H1 (cell line): Measurements from ENCODE around the gene RFNG. TPM values are rescaled to one million over a fixed set of nuclear protein-coding genes. Genes with fewer than 3 reads are reported as not detected.

ENCODE experiments used
- CTCF ChIA-PET: fragments of 300-600 bp; sonication (Branson Sonifier 250); formaldehyde crosslinking; loops from one replicate; lab custom pipeline; 2021; ENCODE audit not compliant: partially characterized antibody; lab: Charles Lee
- POLR2A ChIA-PET: fragments of 300-600 bp; sonication (Branson Sonifier 250); formaldehyde crosslinking; loops from one replicate; lab custom pipeline; 2021; ENCODE audit warnings: inconsistent platforms; ENCODE audit not compliant: partially characterized antibody; lab: Charles Lee
- DNase-seq, 2 experiments: peaks; one replicate each; pipeline versions ENCODE4 v3.0.0 to v3.0.0-alpha.2; 2010 to 2022; ENCODE audit warnings: low spot score in 2 of 2, low read depth in 1 of 2, mixed read lengths in 1 of 2
- FAIRE-seq: peaks from 2 replicates; lab custom pipeline; 2011; peaks lifted over from hg19 to GRCh38; lab: Jason Lieb, UNC
- H2AFZ ChIP-seq: 2 replicates; pipeline ENCODE4 v1.8.1; 2012; ENCODE audit warnings: low read length, inconsistent platforms
- H2AK5ac ChIP-seq: 2 replicates; pipeline ENCODE4 v1.6.1; 2013; ENCODE audit warnings: low read depth, low read length
- H2BK120ac ChIP-seq: replicated peaks from 2 replicates; pipeline ENCODE3; 2013; ENCODE audit warnings: low read depth, low read length, inconsistent platforms
- H2BK12ac ChIP-seq: 2 replicates; pipeline ENCODE4 v1.6.1; 2013; ENCODE audit warnings: low read depth, low read length
- H2BK15ac ChIP-seq: 2 replicates; pipeline ENCODE4 v1.6.1; 2013; ENCODE audit warnings: low read length
- H2BK20ac ChIP-seq: 2 replicates; pipeline ENCODE4 v1.6.1; 2013; ENCODE audit warnings: low read length
- H2BK5ac ChIP-seq: 2 replicates; pipeline ENCODE4 v1.6.1; 2013; ENCODE audit warnings: low read depth, low read length
- H3K14ac ChIP-seq: 2 replicates; pipeline ENCODE4 v1.6.1; 2013; ENCODE audit warnings: inconsistent platforms; ENCODE audit not compliant: insufficient read length
- H3K18ac ChIP-seq: 2 replicates; pipeline ENCODE4 v1.6.1; 2013; ENCODE audit warnings: low read length; ENCODE audit errors: extremely low read depth
- H3K23ac ChIP-seq: 2 replicates; pipeline ENCODE4 v1.6.1; 2013; ENCODE audit warnings: inconsistent platforms; ENCODE audit not compliant: insufficient read length
- H3K23me2 ChIP-seq: 2 replicates; pipeline ENCODE4 v1.6.1; 2013; ENCODE audit warnings: low read depth, low read length
- H3K27ac ChIP-seq: 2 replicates; pipeline ENCODE4 v1.6.1; 2011; ENCODE audit warnings: low read depth, low read length, inconsistent platforms
- H3K27me3 ChIP-seq, 4 experiments: replicated peaks in 1 of 4; 1 replicate in 1 of 4; 2 replicates in 3 of 4; pipeline versions ENCODE4 v1.6.1 to v1.8.1; 2011 to 2013; ENCODE audit warnings: low read length in 3 of 4, mild to moderate bottlenecking in 3 of 4, inconsistent platforms in 2 of 4, mixed read lengths in 2 of 4, moderate library complexity in 1 of 4; ENCODE audit not compliant: control insufficient read depth in 3 of 4, insufficient read depth in 3 of 4; ENCODE audit errors: extremely low read depth in 1 of 4
- H3K36me3 ChIP-seq, 4 experiments: 2 replicates each; pipeline versions ENCODE4 v1.6.1 to v1.8.1; 2011 to 2013; ENCODE audit warnings: mild to moderate bottlenecking in 4 of 4, low read length in 3 of 4, moderate library complexity in 2 of 4, control low read depth in 1 of 4, inconsistent platforms in 1 of 4; ENCODE audit not compliant: insufficient read depth in 4 of 4, control insufficient read depth in 2 of 4
- H3K4ac ChIP-seq: replicated peaks from 2 replicates; pipeline ENCODE3; 2013; ENCODE audit warnings: low read length, low read depth, mixed read lengths, inconsistent platforms; ENCODE audit not compliant: insufficient read length
- H3K4me1 ChIP-seq, 4 experiments: replicated peaks in 1 of 4; 1 replicate in 1 of 4; 2 replicates in 3 of 4; pipeline versions ENCODE4 v1.6.1 to v1.8.1; 2011 to 2013; ENCODE audit warnings: low read length in 3 of 4, inconsistent platforms in 2 of 4, mixed read lengths in 1 of 4; ENCODE audit not compliant: insufficient read depth in 4 of 4, control insufficient read depth in 3 of 4
- H3K4me2 ChIP-seq, 2 experiments: 2 replicates each; pipeline versions ENCODE4 v1.6.1 to v1.8.1; 2011 to 2013; ENCODE audit warnings: low read depth in 2 of 2, low read length in 2 of 2, control low read depth in 1 of 2, inconsistent platforms in 1 of 2, mild to moderate bottlenecking in 1 of 2; ENCODE audit not compliant: insufficient read depth in 1 of 2
- H3K4me3 ChIP-seq, 4 experiments: fragments of 200-600, 300-600 bp in 1 of 4; sonication (generic), shearing (Covaris generic), sonication (Bioruptor Twin) in 1 of 4; 2 replicates each; pipeline versions ENCODE4 v1.5.1 to v1.8.1; 2011 to 2016; ENCODE audit warnings: low read length in 4 of 4, low read depth in 3 of 4, control low read depth in 2 of 4, inconsistent platforms in 2 of 4, mild to moderate bottlenecking in 2 of 4, mixed read lengths in 1 of 4, moderate library complexity in 1 of 4; ENCODE audit not compliant: insufficient read depth in 2 of 4; ENCODE audit errors: extremely low read depth in 1 of 4
- H3K56ac ChIP-seq: replicated peaks from 2 replicates; pipeline ENCODE3; 2013; ENCODE audit warnings: low read depth, mild to moderate bottlenecking, mixed read lengths, low read length, inconsistent platforms; ENCODE audit not compliant: insufficient read length
- H3K79me1 ChIP-seq: 2 replicates; pipeline ENCODE4 v1.6.1; 2013; ENCODE audit warnings: low read depth, low read length, control low read depth
- H3K79me2 ChIP-seq, 2 experiments: 2 replicates each; pipeline versions ENCODE4 v1.6.1 to v1.8.1; 2012 to 2013; ENCODE audit warnings: low read length in 2 of 2, mild to moderate bottlenecking in 2 of 2, inconsistent platforms in 1 of 2; ENCODE audit not compliant: insufficient read depth in 2 of 2, control insufficient read depth in 1 of 2
- H3K9ac ChIP-seq, 4 experiments: replicated peaks in 1 of 4; 1 replicate in 1 of 4; 2 replicates in 3 of 4; pipeline versions ENCODE4 v1.6.1 to v1.8.1; 2011 to 2013; ENCODE audit warnings: low read depth in 3 of 4, low read length in 3 of 4, control low read depth in 2 of 4, mild to moderate bottlenecking in 2 of 4, moderate library complexity in 2 of 4, inconsistent platforms in 1 of 4; ENCODE audit errors: extremely low read depth in 1 of 4
- H3K9me3 ChIP-seq, 2 experiments: 2 replicates each; pipeline versions ENCODE4 v1.6.1 to v1.8.1; 2012 to 2013; ENCODE audit warnings: mild to moderate bottlenecking in 2 of 2, moderate library complexity in 2 of 2, control low read depth in 1 of 2, inconsistent platforms in 1 of 2, low read depth in 1 of 2, low read length in 1 of 2, mixed read lengths in 1 of 2; ENCODE audit not compliant: insufficient read depth in 2 of 2
- H4K20me1 ChIP-seq, 2 experiments: replicated peaks in 1 of 2; 2 replicates each; pipeline versions ENCODE3 to v1.8.1; 2011 to 2013; ENCODE audit warnings: inconsistent platforms in 2 of 2, low read length in 2 of 2, mild to moderate bottlenecking in 1 of 2; ENCODE audit not compliant: insufficient read depth in 2 of 2, control insufficient read depth in 1 of 2
- H4K5ac ChIP-seq: 2 replicates; pipeline ENCODE4 v1.6.1; 2013; ENCODE audit warnings: low read length, low read depth, mixed read lengths, inconsistent platforms; ENCODE audit not compliant: insufficient read length
- H4K8ac ChIP-seq: 2 replicates; pipeline ENCODE4 v1.8.0; 2013; ENCODE audit warnings: mild to moderate bottlenecking, moderate library complexity, low read length, inconsistent platforms; ENCODE audit not compliant: insufficient read depth; ENCODE audit errors: extremely low read depth
- H4K91ac ChIP-seq: replicated peaks from 2 replicates; pipeline ENCODE3; 2013; ENCODE audit warnings: low read length, mixed read lengths, inconsistent platforms; ENCODE audit not compliant: insufficient read length
- GABPA ChIP-seq: IDR thresholded peaks from 2 replicates; pipeline ENCODE4 v1.6.1; 2011; ENCODE audit warnings: mild to moderate bottlenecking, low read length, moderate library complexity, borderline replicate concordance; ENCODE audit not compliant: insufficient read depth
- POLR2A ChIP-seq, 2 experiments: IDR thresholded peaks; 1 replicate in 1 of 2; 2 replicates in 1 of 2; pipeline ENCODE4 v1.6.1; 2011; ENCODE audit warnings: low read depth in 2 of 2, low read length in 2 of 2, mild to moderate bottlenecking in 2 of 2; ENCODE audit errors: control extremely low read depth in 1 of 2
- SP4 ChIP-seq: IDR thresholded peaks from 2 replicates; pipeline ENCODE4 v1.6.1; 2012; ENCODE audit warnings: low read length, inconsistent platforms
- WGBS, 2 experiments: shearing (Covaris generic) in 1 of 2; methylation state at CpG; one replicate each; pipeline versions ENCODE4 v1.1.6 to v1.1.7; 2013 to 2015; ENCODE audit warnings: low lambda C conversion rate in 2 of 2, mixed read lengths in 2 of 2, inconsistent platforms in 1 of 2, low coverage in 1 of 2, missing lambda C conversion rate in 1 of 2; ENCODE audit not compliant: insufficient replicate concordance in 2 of 2, insufficient coverage in 1 of 2, insufficient read length in 1 of 2; ENCODE audit errors: extremely low coverage in 1 of 2, missing lambda C conversion rate in 1 of 2; 5-methylcytosine and 5-hydroxymethylcytosine counted together
- polyA plus RNA-seq, 7 experiments: library from polyadenylated mRNA; depleted of rRNA in 3 of 7; stranded (reverse) in 5 of 7; unstranded in 2 of 7; fragments of >200 nt in 5 of 7; fragments of 200-250 nt in 2 of 7; gene quantifications; 1 replicate in 5 of 7; 2 replicates in 1 of 7; 4 replicates in 1 of 7; pipeline versions ENCODE4 v1.2.1 to v1.2.3, GENCODE V29; 2011 to 2013; ENCODE audit warnings: missing spikeins in 2 of 7, mixed read lengths in 2 of 7
- total RNA-seq: library from RNA; stranded (reverse); fragmentation: NEBNext Ultra II Directional; extraction: Animal tissue kit (Norgen Biotek cat#: 25700); gene quantifications from 2 replicates; pipeline ENCODE4 v1.2.1, GENCODE V29; 2021
- TF ChIP-seq, protein P1 (sequence below): IDR thresholded peaks from 2 replicates; pipeline ENCODE4 v1.6.1; 2012; ENCODE audit warnings: low read length, inconsistent platforms

RFNG gene
- total and polyA plus RNA-seq, 2 of the 8 experiments (the other 6 are each of a cell fraction or from before 2014, with no cell fraction given) = 26.7 to 28.4 TPM

DNA sequence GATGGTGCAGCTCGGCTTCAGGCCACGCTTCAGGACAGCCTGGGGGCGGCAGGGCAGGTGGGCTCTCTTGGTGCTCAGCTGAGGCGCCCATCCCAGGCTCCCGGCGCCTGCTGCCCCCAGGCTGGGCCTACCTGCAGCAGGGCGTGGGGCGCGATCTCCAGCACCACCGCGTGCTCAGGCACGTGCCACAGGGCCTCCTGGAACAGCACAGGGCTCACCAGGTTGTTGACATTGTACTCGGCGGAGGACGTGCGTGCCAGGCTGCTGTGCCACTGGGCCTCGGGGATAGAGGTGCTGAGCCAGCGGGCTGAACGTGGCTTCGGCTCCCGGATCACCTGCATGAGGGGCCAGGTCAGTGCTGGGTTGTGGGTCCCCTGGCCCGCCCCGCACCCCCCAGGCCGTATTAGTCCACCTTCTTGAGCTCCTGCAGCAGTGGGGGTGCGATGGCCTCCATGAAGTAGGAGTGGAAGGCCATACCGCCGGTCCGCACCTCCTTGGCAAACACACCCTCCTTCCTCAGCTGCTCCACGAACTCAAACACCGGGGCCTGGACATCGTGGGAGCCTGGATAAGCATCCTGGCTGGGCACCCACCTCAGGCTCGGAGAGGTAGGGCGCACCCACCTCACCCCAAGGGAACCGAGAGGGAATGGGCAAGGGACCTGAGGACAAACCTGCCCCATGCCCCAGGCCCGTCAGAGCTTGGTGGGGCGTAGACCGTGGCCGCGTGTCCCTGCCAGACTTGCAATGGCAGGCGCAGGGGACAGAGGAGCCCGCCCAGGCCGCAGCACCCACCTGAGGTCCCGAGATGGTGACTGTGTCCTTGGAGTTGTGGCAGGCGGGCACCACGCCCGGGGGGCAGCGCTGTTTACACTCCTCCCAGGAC is 37.5 kb upstream of the RFNG start:
- Histone ChIP-seq H3K14ac (no peak overlapping the region), H4K91ac (no peak overlapping the region), H2BK120ac (no peak overlapping the region), H2BK20ac (no peak overlapping the region), H3K4me3 (no peak overlapping the region), H3K36me3 (peaks cover 67 to 98% (median 91%) of the 10 kb centered on the region in 4 experiments), H3K27ac (no peak overlapping the region), H3K79me2 (peaks cover 0 to 6% of the 10 kb centered on the region in 2 experiments; a peak in 1 of 4 replicates), H3K27me3 (no peaks in the 10 kb centered on the region), H4K8ac (no peak overlapping the region; the same call in 1 of the 2 replicates), H2BK15ac (no peak overlapping the region), H2AK5ac (no peak overlapping the region), H3K4ac (no peak overlapping the region), H2BK12ac (no peak overlapping the region), H3K18ac (no peak overlapping the region), H3K23ac (no peak overlapping the region), H3K56ac (no peak overlapping the region), H2AFZ (no peak overlapping the region), H3K9me3 (no peaks in the 10 kb centered on the region), H4K5ac (no peak overlapping the region), H3K9ac (no peak overlapping the region), H3K4me1 (no peaks in the 10 kb centered on the region), H2BK5ac (no peak overlapping the region; the same call in 1 of the 2 replicates), H3K79me1 (peaks cover 12% of the 10 kb centered on the region), H3K23me2 (no peaks in the 10 kb centered on the region), H3K4me2 (no peak overlapping the region), H4K20me1 (peaks cover 18 to 81% of the 10 kb centered on the region in 2 experiments)
- CTCF ChIA-PET = interaction anchor here (0.8 to 1.9 kb wide), 5 partner anchors 9 to 227 kb away, joined by 3 to 8 read pairs (median 4); no protein-coding TSS in a partner anchor
- DNase-seq (no peak), FAIRE-seq (no peak)
- POLR2A ChIA-PET = interaction anchor here (0.6 to 8.8 kb wide), 7 partner anchors 11 to 391 kb away, joined by 3 to 105 read pairs (median 4); partner anchors contain the start of gene DUS1L
- TF ChIP-seq SP4 (no peak), POLR2A (IDR thresholded peaks at IDR 0.05; ENCODE audit: control extremely low read depth in 1 of 2, low read depth in 2 of 2, low read length in 2 of 2) (peak in 1 of 2 experiments; percentile 36; a peak in 1 of 3 replicates), GABPA (no peak)
- TF ChIP-seq, protein P1, sequence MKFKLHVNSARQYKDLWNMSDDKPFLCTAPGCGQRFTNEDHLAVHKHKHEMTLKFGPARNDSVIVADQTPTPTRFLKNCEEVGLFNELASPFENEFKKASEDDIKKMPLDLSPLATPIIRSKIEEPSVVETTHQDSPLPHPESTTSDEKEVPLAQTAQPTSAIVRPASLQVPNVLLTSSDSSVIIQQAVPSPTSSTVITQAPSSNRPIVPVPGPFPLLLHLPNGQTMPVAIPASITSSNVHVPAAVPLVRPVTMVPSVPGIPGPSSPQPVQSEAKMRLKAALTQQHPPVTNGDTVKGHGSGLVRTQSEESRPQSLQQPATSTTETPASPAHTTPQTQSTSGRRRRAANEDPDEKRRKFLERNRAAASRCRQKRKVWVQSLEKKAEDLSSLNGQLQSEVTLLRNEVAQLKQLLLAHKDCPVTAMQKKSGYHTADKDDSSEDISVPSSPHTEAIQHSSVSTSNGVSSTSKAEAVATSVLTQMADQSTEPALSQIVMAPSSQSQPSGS = no peak
- WGBS, 2 experiments = 95% methylated on average over 33 of the region's 47 CpGs; no CpG with 5 or more reads in 1 of the 2 experiments
